Measurements from ENCODE around the gene RANBP17. TPM values are rescaled to one million over a fixed set of nuclear protein-coding genes. Genes with fewer than 3 reads are reported as not detected.

The RANBP17 gene
- polyA plus RNA-seq, 1 donor from 2014 or later: 25.5 TPM

DNA sequence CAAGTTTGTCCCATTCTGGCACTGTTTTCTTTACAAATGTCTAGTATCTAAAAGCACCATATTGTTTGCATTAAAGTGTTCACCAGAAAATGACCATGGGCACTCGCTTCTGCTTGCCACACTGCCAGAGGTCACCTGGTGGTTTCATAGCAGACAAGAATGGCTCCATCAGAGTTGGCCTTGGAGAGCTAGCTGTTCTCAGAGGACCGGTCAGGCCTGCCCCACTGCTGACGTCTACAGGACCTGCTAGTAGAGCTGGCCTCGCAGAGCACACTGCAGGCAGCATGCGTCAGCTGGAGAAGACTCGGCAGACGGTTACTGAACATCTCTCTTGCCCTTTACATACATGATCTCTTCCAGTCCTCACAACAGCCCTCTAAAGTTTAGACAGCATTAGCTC lies 438.5 kb downstream of the RANBP17 start:
- Histone ChIP-seq H3K79me2 (replicated peaks; ENCODE audit: insufficient read depth, low read length) (no peaks in the 10 kb centered on the region), H3K27me3 (ENCODE audit: insufficient read depth, low read depth, low read length) (peaks cover 19% of the 10 kb centered on the region), H2AFZ (ENCODE audit: low read depth, low read length) (no peak overlapping the region), H3K9me3 (ENCODE audit: low read length) (no peaks in the 10 kb centered on the region), H3K27ac (ENCODE audit: low read length) (no peak overlapping the region), H4K20me1 (ENCODE audit: insufficient read depth) (no peaks in the 10 kb centered on the region), H3K4me2 (ENCODE audit: low read length) (no peak overlapping the region), H3K4me3 (ENCODE audit: low read length) (no peak overlapping the region), H3K36me3 (ENCODE audit: insufficient read depth, low read length) (no peaks in the 10 kb centered on the region), H3F3A (ENCODE audit: insufficient read depth, low read length, poor library complexity, severe bottlenecking) (no peaks in the 10 kb centered on the region), H3K9ac (ENCODE audit: low read length) (no peak overlapping the region), H3K9me2 (ENCODE audit: insufficient read depth, low read length) (no peaks in the 10 kb centered on the region)
- no peak for TF ChIP-seq EZH2 (IDR thresholded peaks at IDR 0.05; ENCODE audit: borderline replicate concordance, insufficient read depth, low read length, poor library complexity, severe bottlenecking)
- TF ChIP-seq RAD21 (conservative IDR thresholded peaks at IDR 0.05): no peak

DNA sequence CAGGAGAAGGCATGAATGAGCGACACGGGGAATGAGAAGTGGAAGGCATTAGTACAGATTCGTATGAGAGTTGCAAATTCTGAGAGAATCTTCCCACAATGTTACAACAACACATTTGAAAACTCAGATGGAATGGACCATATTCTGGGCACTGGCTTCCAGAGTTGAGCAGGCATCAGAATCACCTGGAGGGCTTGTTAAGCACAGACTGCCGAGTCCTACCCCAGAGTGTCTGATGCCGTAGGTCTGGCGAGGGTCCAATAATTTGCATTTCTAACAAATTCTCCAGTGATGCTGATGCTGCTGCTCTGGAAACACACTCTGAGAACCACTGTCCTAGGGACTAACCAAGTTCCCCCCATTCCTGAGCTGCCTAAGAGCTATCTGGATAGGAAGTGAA lies 444.3 kb downstream of the RANBP17 start:
- Histone ChIP-seq H3K9ac (ENCODE audit: low read length) (no peak overlapping the region), H3K79me2 (replicated peaks; ENCODE audit: insufficient read depth, low read length) (no peaks in the 10 kb centered on the region), H3K4me2 (ENCODE audit: low read length) (no peak overlapping the region), H2AFZ (ENCODE audit: low read depth, low read length) (no peak overlapping the region), H3K27ac (ENCODE audit: low read length) (no peak overlapping the region), H3K27me3 (ENCODE audit: insufficient read depth, low read depth, low read length) (peaks cover 77% of the 10 kb centered on the region), H4K20me1 (ENCODE audit: insufficient read depth) (no peaks in the 10 kb centered on the region), H3K9me3 (ENCODE audit: low read length) (no peaks in the 10 kb centered on the region), H3K4me3 (ENCODE audit: low read length) (no peak overlapping the region), H3F3A (ENCODE audit: insufficient read depth, low read length, poor library complexity, severe bottlenecking) (no peaks in the 10 kb centered on the region), H3K36me3 (ENCODE audit: insufficient read depth, low read length) (no peaks in the 10 kb centered on the region), H3K9me2 (ENCODE audit: insufficient read depth, low read length) (no peaks in the 10 kb centered on the region)
- TF ChIP-seq EZH2 (IDR thresholded peaks at IDR 0.05; ENCODE audit: borderline replicate concordance, insufficient read depth, low read length, poor library complexity, severe bottlenecking): no peak
- TF ChIP-seq, protein P1, sequence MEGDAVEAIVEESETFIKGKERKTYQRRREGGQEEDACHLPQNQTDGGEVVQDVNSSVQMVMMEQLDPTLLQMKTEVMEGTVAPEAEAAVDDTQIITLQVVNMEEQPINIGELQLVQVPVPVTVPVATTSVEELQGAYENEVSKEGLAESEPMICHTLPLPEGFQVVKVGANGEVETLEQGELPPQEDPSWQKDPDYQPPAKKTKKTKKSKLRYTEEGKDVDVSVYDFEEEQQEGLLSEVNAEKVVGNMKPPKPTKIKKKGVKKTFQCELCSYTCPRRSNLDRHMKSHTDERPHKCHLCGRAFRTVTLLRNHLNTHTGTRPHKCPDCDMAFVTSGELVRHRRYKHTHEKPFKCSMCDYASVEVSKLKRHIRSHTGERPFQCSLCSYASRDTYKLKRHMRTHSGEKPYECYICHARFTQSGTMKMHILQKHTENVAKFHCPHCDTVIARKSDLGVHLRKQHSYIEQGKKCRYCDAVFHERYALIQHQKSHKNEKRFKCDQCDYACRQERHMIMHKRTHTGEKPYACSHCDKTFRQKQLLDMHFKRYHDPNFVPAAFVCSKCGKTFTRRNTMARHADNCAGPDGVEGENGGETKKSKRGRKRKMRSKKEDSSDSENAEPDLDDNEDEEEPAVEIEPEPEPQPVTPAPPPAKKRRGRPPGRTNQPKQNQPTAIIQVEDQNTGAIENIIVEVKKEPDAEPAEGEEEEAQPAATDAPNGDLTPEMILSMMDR (IDR thresholded peaks at IDR 0.05; ENCODE audit: poor library complexity, severe bottlenecking): no peak
- no peak for TF ChIP-seq SMC3 (conservative IDR thresholded peaks at IDR 0.05; ENCODE audit: poor library complexity)
- TF ChIP-seq TAF1 (IDR thresholded peaks at IDR 0.05; ENCODE audit: low read depth): no peak
- TF ChIP-seq RAD21 (conservative IDR thresholded peaks at IDR 0.05): no peak
- no peak for TF ChIP-seq MXI1 (conservative IDR thresholded peaks at IDR 0.05; ENCODE audit: poor library complexity, severe bottlenecking)
- TF ChIP-seq, protein P2, sequence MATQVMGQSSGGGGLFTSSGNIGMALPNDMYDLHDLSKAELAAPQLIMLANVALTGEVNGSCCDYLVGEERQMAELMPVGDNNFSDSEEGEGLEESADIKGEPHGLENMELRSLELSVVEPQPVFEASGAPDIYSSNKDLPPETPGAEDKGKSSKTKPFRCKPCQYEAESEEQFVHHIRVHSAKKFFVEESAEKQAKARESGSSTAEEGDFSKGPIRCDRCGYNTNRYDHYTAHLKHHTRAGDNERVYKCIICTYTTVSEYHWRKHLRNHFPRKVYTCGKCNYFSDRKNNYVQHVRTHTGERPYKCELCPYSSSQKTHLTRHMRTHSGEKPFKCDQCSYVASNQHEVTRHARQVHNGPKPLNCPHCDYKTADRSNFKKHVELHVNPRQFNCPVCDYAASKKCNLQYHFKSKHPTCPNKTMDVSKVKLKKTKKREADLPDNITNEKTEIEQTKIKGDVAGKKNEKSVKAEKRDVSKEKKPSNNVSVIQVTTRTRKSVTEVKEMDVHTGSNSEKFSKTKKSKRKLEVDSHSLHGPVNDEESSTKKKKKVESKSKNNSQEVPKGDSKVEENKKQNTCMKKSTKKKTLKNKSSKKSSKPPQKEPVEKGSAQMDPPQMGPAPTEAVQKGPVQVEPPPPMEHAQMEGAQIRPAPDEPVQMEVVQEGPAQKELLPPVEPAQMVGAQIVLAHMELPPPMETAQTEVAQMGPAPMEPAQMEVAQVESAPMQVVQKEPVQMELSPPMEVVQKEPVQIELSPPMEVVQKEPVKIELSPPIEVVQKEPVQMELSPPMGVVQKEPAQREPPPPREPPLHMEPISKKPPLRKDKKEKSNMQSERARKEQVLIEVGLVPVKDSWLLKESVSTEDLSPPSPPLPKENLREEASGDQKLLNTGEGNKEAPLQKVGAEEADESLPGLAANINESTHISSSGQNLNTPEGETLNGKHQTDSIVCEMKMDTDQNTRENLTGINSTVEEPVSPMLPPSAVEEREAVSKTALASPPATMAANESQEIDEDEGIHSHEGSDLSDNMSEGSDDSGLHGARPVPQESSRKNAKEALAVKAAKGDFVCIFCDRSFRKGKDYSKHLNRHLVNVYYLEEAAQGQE (IDR thresholded peaks at IDR 0.05; ENCODE audit: borderline replicate concordance): no peak
- TF ChIP-seq POLR2AphosphoS5 (IDR thresholded peaks at IDR 0.05): no peak
- no peak for TF ChIP-seq EP300 (conservative IDR thresholded peaks at IDR 0.05; ENCODE audit: poor library complexity, severe bottlenecking)
